HepG2 (cell line): ENCODE data around the gene DDX31. TPM values are rescaled to one million over a fixed set of nuclear protein-coding genes. Genes with fewer than 3 reads are reported as not detected.

Experiments used
- ATAC-seq: fragments of 200-7000 bp; cut with Tn5 transposase; 3 replicates; pipeline ENCODE4 v1.9.1; 2020; ENCODE audit warnings: mild to moderate bottlenecking, moderate library complexity
- BruUV-seq: library from RNA; stranded (reverse); fragments of 400-500 nt; replicated peaks from 2 replicates; lab custom pipeline; 2021; lab: Mats Ljungman, UMichigan
- CTCF ChIA-PET: fragments of 300-600 bp; formaldehyde crosslinking; extraction: SDS; loops from one replicate; lab custom pipeline; 2021; ENCODE audit warnings: low total read pairs, inconsistent platforms, low intra/inter-chr PET ratio; lab: Yijun Ruan, JAX
- POLR2A ChIA-PET: fragments of 350-600 bp; sonication (Branson Sonifier 250); formaldehyde crosslinking; loops from one replicate; lab custom pipeline; 2020; ENCODE audit warnings: antibody characterized with exemption, inconsistent platforms; lab: Yijun Ruan, JAX
- DNase-seq: peaks from one replicate; pipeline ENCODE4 v3.0.0-alpha.2; 2015; ENCODE audit warnings: low spot score
- FAIRE-seq: peaks from 3 replicates; lab custom pipeline; 2011; peaks lifted over from hg19 to GRCh38; lab: Jason Lieb, UNC
- H2AFZ ChIP-seq: one replicate; pipeline ENCODE4 v1.6.1; 2011; ENCODE audit warnings: low read length, inconsistent platforms
- H3K27ac ChIP-seq: fragments of 300-600 bp; 3 replicates; pipeline ENCODE4 v1.8.0; 2011; ENCODE audit warnings: mixed run types, mild to moderate bottlenecking, mixed read lengths, low read length, inconsistent platforms; ENCODE audit not compliant: insufficient read depth; ENCODE audit errors: extremely low read length
- H3K27me3 ChIP-seq, 2 experiments: fragments of 200-600 bp in 1 of 2; 2 replicates in 1 of 2; 3 replicates in 1 of 2; pipeline versions ENCODE4 v1.6.0 to v1.8.0; 2011; ENCODE audit warnings: low read length in 2 of 2, mild to moderate bottlenecking in 2 of 2, moderate library complexity in 2 of 2, inconsistent platforms in 1 of 2; ENCODE audit not compliant: insufficient read depth in 2 of 2, control insufficient read depth in 1 of 2
- H3K36me3 ChIP-seq, 2 experiments: fragments of 200-600 bp in 1 of 2; replicated peaks in 1 of 2; 2 replicates in 1 of 2; 3 replicates in 1 of 2; pipeline versions ENCODE4 v1.5.1 to v1.8.0; 2011; ENCODE audit warnings: low read length in 2 of 2, inconsistent platforms in 1 of 2; ENCODE audit not compliant: insufficient read depth in 2 of 2, control insufficient read depth in 1 of 2
- H3K4me1 ChIP-seq: 2 replicates; pipeline ENCODE4 v1.5.1; 2012; ENCODE audit warnings: low read length, inconsistent platforms; ENCODE audit not compliant: insufficient read depth
- H3K4me2 ChIP-seq: 2 replicates; pipeline ENCODE4 v1.6.0; 2011; ENCODE audit warnings: low read depth, low read length, inconsistent platforms
- H3K4me3 ChIP-seq, 3 experiments: fragments of 200-600 bp in 1 of 3; sonication (generic), shearing (Covaris generic) in 1 of 3; replicated peaks in 1 of 3; 2 replicates each; pipeline ENCODE4 v1.5.1; 2011 to 2016; ENCODE audit warnings: low read length in 3 of 3, inconsistent platforms in 2 of 3, low read depth in 2 of 3, mild to moderate bottlenecking in 2 of 3, control low read depth in 1 of 3, mixed read lengths in 1 of 3; ENCODE audit not compliant: insufficient read depth in 1 of 3
- H3K79me2 ChIP-seq: one replicate; pipeline ENCODE4 v1.6.1; 2011; ENCODE audit warnings: low read length, inconsistent platforms; ENCODE audit not compliant: insufficient read depth
- H3K9ac ChIP-seq: 2 replicates; pipeline ENCODE4 v1.6.0; 2011; ENCODE audit warnings: mild to moderate bottlenecking, low read depth, low read length, inconsistent platforms; ENCODE audit not compliant: insufficient read depth
- H3K9me3 ChIP-seq: 2 replicates; pipeline ENCODE4 v1.5.1; 2012; ENCODE audit warnings: mild to moderate bottlenecking, low read length
- H4K20me1 ChIP-seq: 2 replicates; pipeline ENCODE4 v1.6.0; 2011; ENCODE audit warnings: inconsistent platforms, mild to moderate bottlenecking, low read length, moderate library complexity; ENCODE audit not compliant: insufficient read depth
- ATAD3A ChIP-seq: sonication (generic); formaldehyde crosslinking; IDR thresholded peaks from 2 replicates; pipeline ENCODE4 v1.4.0; 2020; ENCODE audit warnings: missing genetic modification reagents
- FOXK1 ChIP-seq: sonication (generic); formaldehyde crosslinking; IDR thresholded peaks from 2 replicates; pipeline ENCODE4 v1.4.0; 2020; ENCODE audit warnings: low read depth, missing genetic modification reagents, borderline replicate concordance
- MTF1 ChIP-seq: sonication (generic); formaldehyde crosslinking; IDR thresholded peaks from 2 replicates; pipeline ENCODE4 v1.5.0; 2020; ENCODE audit warnings: missing genetic modification reagents
- NCOA1 ChIP-seq: sonication (generic); formaldehyde crosslinking; IDR thresholded peaks from 2 replicates; pipeline ENCODE4 v1.9.0; 2021; ENCODE audit warnings: missing genetic modification reagents
- SRF ChIP-seq: IDR thresholded peaks from 2 replicates; pipeline ENCODE4 v1.6.1; 2011; ENCODE audit warnings: mild to moderate bottlenecking, low read depth, low read length, moderate library complexity
- TP53 ChIP-seq: sonication (generic); formaldehyde crosslinking; conservative IDR thresholded peaks from 2 replicates; pipeline ENCODE4 v1.4.0; 2020; ENCODE audit warnings: missing genetic modification reagents
- ZNF264 ChIP-seq: sonication (generic); formaldehyde crosslinking; IDR thresholded peaks from 2 replicates; pipeline ENCODE4 v1.4.0; 2020; ENCODE audit warnings: missing genetic modification reagents
- ZNF484 ChIP-seq: sonication (generic); formaldehyde crosslinking; IDR thresholded peaks from 2 replicates; pipeline ENCODE4 v1.5.1; 2020; ENCODE audit warnings: mild to moderate bottlenecking, low read depth, missing genetic modification reagents, borderline replicate concordance
- ZNF564 ChIP-seq: sonication (generic); formaldehyde crosslinking; IDR thresholded peaks from 2 replicates; pipeline ENCODE4 v1.8.1; 2023; ENCODE audit warnings: mild to moderate bottlenecking, missing genetic modification reagents
- ZNF747 ChIP-seq: sonication (generic); formaldehyde crosslinking; IDR thresholded peaks from 2 replicates; pipeline ENCODE4 v1.8.1; 2023; ENCODE audit warnings: missing genetic modification reagents, mild to moderate bottlenecking, borderline replicate concordance
- WGBS: methylation state at CpG from one replicate; pipeline ENCODE4 v1.1.6; 2017; ENCODE audit warnings: low lambda C conversion rate; 5-methylcytosine and 5-hydroxymethylcytosine counted together
- in situ Hi-C: cut with HindIII; loops from 2 replicates; pipeline ENCODE4 v1.10.0; 2017; ENCODE audit warnings: low pct_unique_long_range_greater_than_20kb; ENCODE audit not compliant: extremely low pct_ligation_motif_present
- intact Hi-C: fragments of 100-400 bp; cut with micrococcal nuclease; formaldehyde crosslinking; loops from one replicate; pipeline ENCODE4 v1.10.0; 2022; ENCODE audit not compliant: unreplicated experiment
- polyA plus RNA-seq, 8 experiments: library from polyadenylated mRNA; depleted of rRNA in 3 of 8; stranded (reverse) in 7 of 8; unstranded in 1 of 8; fragments of >200 nt; fragmentation: Illumina TruSeq in 4 of 8; extraction: Trizol in 4 of 8; gene quantifications; 2 replicates each; pipeline versions ENCODE4 v1.2.1 to v1.2.3, GENCODE V29; 2011 to 2016; ENCODE audit warnings: low read depth in 4 of 8, missing spikeins in 1 of 8, mixed read lengths in 1 of 8; ENCODE audit not compliant: insufficient read depth in 1 of 8
- total RNA-seq, 5 experiments: library from RNA; depleted of rRNA; stranded (reverse); fragments of >200 nt; fragmentation: Illumina TruSeq; extraction: Trizol; gene quantifications; 2 replicates each; pipeline ENCODE4 v1.2.3, GENCODE V29; 2016; ENCODE audit warnings: low read depth in 1 of 5
- TF ChIP-seq, protein P1 (sequence below), 2 experiments: sonication (generic) in 1 of 2; formaldehyde crosslinking in 1 of 2; IDR thresholded peaks; 2 replicates each; pipeline versions ENCODE4 v1.6.1 to v1.9.0; 2014 to 2022; ENCODE audit warnings: antibody characterized with exemption in 1 of 2, borderline replicate concordance in 1 of 2, inconsistent platforms in 1 of 2, low read depth in 1 of 2, missing genetic modification reagents in 1 of 2
- TF ChIP-seq, protein P2 (sequence below): sonication (generic); formaldehyde crosslinking; IDR thresholded peaks from 2 replicates; pipeline ENCODE4 v1.4.0; 2020; ENCODE audit warnings: mild to moderate bottlenecking, missing genetic modification reagents
- TF ChIP-seq, protein P3 (sequence below): sonication (generic); formaldehyde crosslinking; IDR thresholded peaks from 2 replicates; pipeline ENCODE4 v1.8.1; 2023; ENCODE audit warnings: missing genetic modification reagents, inconsistent platforms, borderline replicate concordance

DDX31 gene
- total and polyA plus RNA-seq, 2 of the 13 experiments (the other 11 are each of a cell fraction or from before 2014, with no cell fraction given), result 11.4 to 16.3 TPM

DNA sequence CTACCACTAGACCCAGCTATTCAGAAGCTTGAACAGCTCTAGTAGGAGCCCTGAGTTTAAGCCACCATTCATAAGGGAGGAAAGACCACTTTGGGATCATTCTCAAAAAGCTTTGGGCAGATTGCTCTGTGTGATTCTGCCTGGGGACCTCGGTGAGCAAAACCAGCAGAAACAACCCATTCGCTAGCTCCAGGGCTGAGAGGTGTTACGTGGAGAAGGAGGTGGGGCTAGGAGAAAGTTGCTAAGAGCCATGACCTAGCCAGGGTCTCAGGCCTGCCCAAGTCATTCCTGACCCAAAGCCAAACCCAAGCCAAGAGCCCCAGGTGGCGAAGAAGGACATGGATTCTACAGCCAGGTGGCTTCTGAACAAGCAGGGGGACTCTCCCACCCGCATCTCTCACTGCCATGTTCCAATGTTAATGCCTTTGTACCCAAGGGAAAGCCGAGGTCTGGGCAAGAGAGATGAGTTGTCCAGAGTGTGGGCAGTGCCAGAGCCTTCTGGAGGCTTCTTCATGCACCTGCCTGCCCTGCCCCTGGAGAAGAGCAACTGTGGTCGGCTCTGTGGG, 91.3 kb downstream of the DDX31 start:
- in situ Hi-C loops, result loop anchor here (5.0 kb wide), 2 partner anchors 71 to 166 kb away; partner anchors contain the start of gene CFAP77
- no peak for ATAC-seq
- TF ChIP-seq MTF1 (CRISPR knock-in tag), result no peak
- TF ChIP-seq ZNF484 (CRISPR knock-in tag), result no peak
- TF ChIP-seq, protein P1, sequence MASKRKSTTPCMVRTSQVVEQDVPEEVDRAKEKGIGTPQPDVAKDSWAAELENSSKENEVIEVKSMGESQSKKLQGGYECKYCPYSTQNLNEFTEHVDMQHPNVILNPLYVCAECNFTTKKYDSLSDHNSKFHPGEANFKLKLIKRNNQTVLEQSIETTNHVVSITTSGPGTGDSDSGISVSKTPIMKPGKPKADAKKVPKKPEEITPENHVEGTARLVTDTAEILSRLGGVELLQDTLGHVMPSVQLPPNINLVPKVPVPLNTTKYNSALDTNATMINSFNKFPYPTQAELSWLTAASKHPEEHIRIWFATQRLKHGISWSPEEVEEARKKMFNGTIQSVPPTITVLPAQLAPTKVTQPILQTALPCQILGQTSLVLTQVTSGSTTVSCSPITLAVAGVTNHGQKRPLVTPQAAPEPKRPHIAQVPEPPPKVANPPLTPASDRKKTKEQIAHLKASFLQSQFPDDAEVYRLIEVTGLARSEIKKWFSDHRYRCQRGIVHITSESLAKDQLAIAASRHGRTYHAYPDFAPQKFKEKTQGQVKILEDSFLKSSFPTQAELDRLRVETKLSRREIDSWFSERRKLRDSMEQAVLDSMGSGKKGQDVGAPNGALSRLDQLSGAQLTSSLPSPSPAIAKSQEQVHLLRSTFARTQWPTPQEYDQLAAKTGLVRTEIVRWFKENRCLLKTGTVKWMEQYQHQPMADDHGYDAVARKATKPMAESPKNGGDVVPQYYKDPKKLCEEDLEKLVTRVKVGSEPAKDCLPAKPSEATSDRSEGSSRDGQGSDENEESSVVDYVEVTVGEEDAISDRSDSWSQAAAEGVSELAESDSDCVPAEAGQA (IDR thresholded peaks at IDR 0.05; ENCODE audit: low read depth), result no peak
- TF ChIP-seq, protein P1 (CRISPR knock-in tag; IDR thresholded peaks at IDR 0.05; ENCODE audit: borderline replicate concordance), result no peak
- TF ChIP-seq ZNF564, result no peak
- TF ChIP-seq ZNF264 (CRISPR knock-in tag), result no peak
- no peak for TF ChIP-seq FOXK1 (CRISPR knock-in tag)
- TF ChIP-seq, protein P2, sequence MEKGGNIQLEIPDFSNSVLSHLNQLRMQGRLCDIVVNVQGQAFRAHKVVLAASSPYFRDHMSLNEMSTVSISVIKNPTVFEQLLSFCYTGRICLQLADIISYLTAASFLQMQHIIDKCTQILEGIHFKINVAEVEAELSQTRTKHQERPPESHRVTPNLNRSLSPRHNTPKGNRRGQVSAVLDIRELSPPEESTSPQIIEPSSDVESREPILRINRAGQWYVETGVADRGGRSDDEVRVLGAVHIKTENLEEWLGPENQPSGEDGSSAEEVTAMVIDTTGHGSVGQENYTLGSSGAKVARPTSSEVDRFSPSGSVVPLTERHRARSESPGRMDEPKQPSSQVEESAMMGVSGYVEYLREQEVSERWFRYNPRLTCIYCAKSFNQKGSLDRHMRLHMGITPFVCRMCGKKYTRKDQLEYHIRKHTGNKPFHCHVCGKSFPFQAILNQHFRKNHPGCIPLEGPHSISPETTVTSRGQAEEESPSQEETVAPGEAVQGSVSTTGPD (CRISPR knock-in tag), result no peak
- TF ChIP-seq, protein P3, sequence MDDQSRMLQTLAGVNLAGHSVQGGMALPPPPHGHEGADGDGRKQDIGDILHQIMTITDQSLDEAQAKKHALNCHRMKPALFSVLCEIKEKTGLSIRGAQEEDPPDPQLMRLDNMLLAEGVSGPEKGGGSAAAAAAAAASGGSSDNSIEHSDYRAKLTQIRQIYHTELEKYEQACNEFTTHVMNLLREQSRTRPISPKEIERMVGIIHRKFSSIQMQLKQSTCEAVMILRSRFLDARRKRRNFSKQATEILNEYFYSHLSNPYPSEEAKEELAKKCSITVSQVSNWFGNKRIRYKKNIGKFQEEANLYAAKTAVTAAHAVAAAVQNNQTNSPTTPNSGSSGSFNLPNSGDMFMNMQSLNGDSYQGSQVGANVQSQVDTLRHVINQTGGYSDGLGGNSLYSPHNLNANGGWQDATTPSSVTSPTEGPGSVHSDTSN (CRISPR knock-in tag), result no peak
- TF ChIP-seq ATAD3A, result no peak
- no peak for TF ChIP-seq NCOA1
- TF ChIP-seq SRF, result no peak
- no peak for TF ChIP-seq ZNF747 (CRISPR knock-in tag)
- TF ChIP-seq TP53, result no peak

More for the DNA sequence above, 91.3 kb downstream of the DDX31 start:
- intact Hi-C loops, result no loop called here
- Histone ChIP-seq H3K4me2 (no peak overlapping the region), H3K9ac (no peak overlapping the region), H3K27me3 (peaks cover 10 to 52% of the 10 kb centered on the region in 2 experiments), H2AFZ (no peak overlapping the region), H3K79me2 (no peaks in the 10 kb centered on the region), H3K9me3 (no peaks in the 10 kb centered on the region), H3K4me1 (no peaks in the 10 kb centered on the region), H3K36me3 (no peaks in the 10 kb centered on the region), H3K4me3 (no peak overlapping the region), H3K27ac (no peak overlapping the region), H4K20me1 (peaks cover 26% of the 10 kb centered on the region; the same call in 1 of the 2 replicates)
- no peak for DNase-seq
- POLR2A ChIA-PET, result no interaction called here
- CTCF ChIA-PET, result no interaction called here
- 0% methylated on average over 5 of the region's 7 CpGs for WGBS
- no peak for FAIRE-seq
- BruUV-seq, result no TSS peak
